HepG2 (cell line): Measurements from ENCODE around the gene PLB1. TPM values are rescaled to one million over a fixed set of nuclear protein-coding genes. Genes with fewer than 3 reads are reported as not detected.

Experiments used
- CREM ChIP-seq, 2 experiments: sonication (generic) in 1 of 2; formaldehyde crosslinking in 1 of 2; IDR thresholded peaks; 2 replicates each; pipeline versions ENCODE4 v1.4.0 to v1.6.1; 2016 to 2020; ENCODE audit warnings: antibody characterized with exemption in 1 of 2, mild to moderate bottlenecking in 1 of 2, missing genetic modification reagents in 1 of 2
- EP300 ChIP-seq, 3 experiments: sonication (generic) in 1 of 3; formaldehyde crosslinking in 1 of 3; IDR thresholded peaks; 2 replicates each; pipeline versions ENCODE4 v1.5.1 to v1.6.1; 2011 to 2020; ENCODE audit warnings: low read depth in 2 of 3, low read length in 2 of 3, borderline replicate concordance in 1 of 3, improper control_type of control experiment in 1 of 3, mild to moderate bottlenecking in 1 of 3, missing genetic modification reagents in 1 of 3, moderate library complexity in 1 of 3
- ETV5 ChIP-seq: IDR thresholded peaks from 2 replicates; pipeline ENCODE4 v1.6.1; 2018; ENCODE audit warnings: missing biosample characterization, missing genetic modification reagents, inconsistent platforms, borderline replicate concordance
- HMG20A ChIP-seq: IDR thresholded peaks from 2 replicates; pipeline ENCODE4 v1.6.1; 2016; ENCODE audit warnings: borderline replicate concordance
- ISL2 ChIP-seq: sonication (generic); formaldehyde crosslinking; IDR thresholded peaks from 2 replicates; pipeline ENCODE4 v1.5.0; 2020; ENCODE audit warnings: missing genetic modification reagents
- JUND ChIP-seq: sonication (generic); formaldehyde crosslinking; IDR thresholded peaks from 2 replicates; pipeline ENCODE4 v1.8.0; 2022; ENCODE audit warnings: mild to moderate bottlenecking, missing genetic modification reagents
- KLF13 ChIP-seq: sonication (generic); formaldehyde crosslinking; IDR thresholded peaks from 2 replicates; pipeline ENCODE4 v1.4.0; 2020; ENCODE audit warnings: mild to moderate bottlenecking, missing genetic modification reagents
- MLXIP ChIP-seq: sonication (generic); formaldehyde crosslinking; IDR thresholded peaks from 2 replicates; pipeline ENCODE4 v1.9.0; 2021; ENCODE audit warnings: missing genetic modification reagents, borderline replicate concordance
- NFYC ChIP-seq: IDR thresholded peaks from 2 replicates; pipeline ENCODE4 v1.6.1; 2016; ENCODE audit warnings: missing genetic modification reagents, missing compliant biosample characterization
- NPAS2 ChIP-seq: sonication (generic); formaldehyde crosslinking; IDR thresholded peaks from 2 replicates; pipeline ENCODE4 v1.8.0; 2022; ENCODE audit warnings: mild to moderate bottlenecking, missing genetic modification reagents, borderline replicate concordance
- NR2F6 ChIP-seq, 2 experiments: IDR thresholded peaks; 2 replicates each; pipeline ENCODE4 v1.6.1; 2016; ENCODE audit warnings: antibody characterized with exemption in 1 of 2, mild to moderate bottlenecking in 1 of 2
- PAXIP1 ChIP-seq: sonication (generic); formaldehyde crosslinking; conservative IDR thresholded peaks from 2 replicates; pipeline ENCODE4 v1.4.0; 2020; ENCODE audit warnings: mild to moderate bottlenecking, missing genetic modification reagents, moderate library complexity
- SMAD3 ChIP-seq: sonication (generic); formaldehyde crosslinking; IDR thresholded peaks from 2 replicates; pipeline ENCODE4 v1.4.0; 2020; ENCODE audit warnings: missing genetic modification reagents
- SMAD9 ChIP-seq: sonication (generic); formaldehyde crosslinking; IDR thresholded peaks from 2 replicates; pipeline ENCODE4 v1.5.1; 2020; ENCODE audit warnings: mild to moderate bottlenecking, missing genetic modification reagents
- SP4 ChIP-seq: sonication (generic); formaldehyde crosslinking; IDR thresholded peaks from 2 replicates; pipeline ENCODE4 v1.8.1; 2023; ENCODE audit warnings: mild to moderate bottlenecking, missing genetic modification reagents
- ZBTB3 ChIP-seq: sonication (generic); formaldehyde crosslinking; IDR thresholded peaks from 2 replicates; pipeline ENCODE4 v1.4.0; 2020; ENCODE audit warnings: low read depth, mild to moderate bottlenecking, moderate library complexity, missing genetic modification reagents, borderline replicate concordance
- ZFP1 ChIP-seq: IDR thresholded peaks from 2 replicates; pipeline ENCODE4 v1.6.1; 2016
- ZFP36 ChIP-seq: fragments of 150-350 bp; IDR thresholded peaks from 2 replicates; pipeline ENCODE4 v1.6.1; 2018; ENCODE audit warnings: borderline replicate concordance, low read length, low read depth; ENCODE audit not compliant: partially characterized antibody
- ZFX ChIP-seq: sonication (generic); formaldehyde crosslinking; IDR thresholded peaks from 2 replicates; pipeline ENCODE4 v1.4.0; 2020; ENCODE audit warnings: mild to moderate bottlenecking, low read depth, missing genetic modification reagents, moderate library complexity
- ZNF567 ChIP-seq: sonication (generic); formaldehyde crosslinking; IDR thresholded peaks from 2 replicates; pipeline ENCODE4 v1.8.1; 2023; ENCODE audit warnings: mild to moderate bottlenecking, missing genetic modification reagents, borderline replicate concordance
- ZNF792 ChIP-seq: IDR thresholded peaks from 2 replicates; pipeline ENCODE4 v1.6.1; 2016
- ZNF83 ChIP-seq: sonication (generic); formaldehyde crosslinking; IDR thresholded peaks from 2 replicates; pipeline ENCODE4 v1.4.0; 2020; ENCODE audit warnings: missing genetic modification reagents, mild to moderate bottlenecking, borderline replicate concordance
- ZSCAN25 ChIP-seq: sonication (generic); formaldehyde crosslinking; IDR thresholded peaks from 2 replicates; pipeline ENCODE4 v1.8.0; 2022; ENCODE audit warnings: mild to moderate bottlenecking, missing genetic modification reagents
- polyA plus RNA-seq, 8 experiments: library from polyadenylated mRNA; depleted of rRNA in 3 of 8; stranded (reverse) in 7 of 8; unstranded in 1 of 8; fragments of >200 nt; fragmentation: Illumina TruSeq in 4 of 8; extraction: Trizol in 4 of 8; gene quantifications; 2 replicates each; pipeline versions ENCODE4 v1.2.1 to v1.2.3, GENCODE V29; 2011 to 2016; ENCODE audit warnings: low read depth in 4 of 8, missing spikeins in 1 of 8, mixed read lengths in 1 of 8; ENCODE audit not compliant: insufficient read depth in 1 of 8
- total RNA-seq, 5 experiments: library from RNA; depleted of rRNA; stranded (reverse); fragments of >200 nt; fragmentation: Illumina TruSeq; extraction: Trizol; gene quantifications; 2 replicates each; pipeline ENCODE4 v1.2.3, GENCODE V29; 2016; ENCODE audit warnings: low read depth in 1 of 5
- TF ChIP-seq, protein P1 (sequence below): IDR thresholded peaks from 2 replicates; pipeline ENCODE4 v1.6.1; 2016; ENCODE audit warnings: missing genetic modification reagents, missing compliant biosample characterization

The PLB1 gene
- total and polyA plus RNA-seq, 2 of the 13 experiments (the other 11 are each of a cell fraction or from before 2014, with no cell fraction given) = 0.20 to 1.8 TPM

DNA sequence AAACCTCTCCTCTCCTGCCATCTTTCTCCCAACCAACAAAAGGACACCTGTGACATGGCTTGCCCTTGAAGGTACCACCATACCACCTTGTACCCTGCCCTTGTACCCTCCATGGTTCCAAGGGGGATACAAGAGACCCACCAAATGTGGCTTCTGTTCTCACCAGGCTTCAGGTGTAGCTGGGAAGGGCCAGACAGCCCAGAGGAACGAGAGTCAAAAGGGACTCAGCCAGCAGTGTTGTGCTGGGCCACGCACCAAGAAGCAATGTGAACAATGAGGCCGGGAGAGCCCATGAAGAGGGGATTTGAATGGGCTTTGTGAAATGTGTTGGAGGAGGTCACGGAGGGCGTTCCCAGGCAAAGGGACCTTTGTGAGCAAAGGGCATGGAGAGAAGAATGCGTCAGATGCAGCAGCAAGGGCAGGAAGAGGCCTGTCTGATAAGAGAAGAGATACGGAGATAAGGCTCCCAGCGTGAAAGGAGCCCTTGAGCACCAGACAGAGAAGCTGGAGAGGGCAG is 48.6 kb downstream of the PLB1 start (continued):
- TF ChIP-seq PAXIP1 (CRISPR knock-in tag) (peak; percentile 52), ZSCAN25 (CRISPR knock-in tag) (no peak), CREM (IDR thresholded peaks at IDR 0.05) (peak; percentile 37; the same call in 1 of the 2 replicates), CREM (CRISPR knock-in tag; IDR thresholded peaks at IDR 0.05) (no peak), EP300 (IDR thresholded peaks at IDR 0.05; ENCODE audit: low read depth in 2 of 2, low read length in 2 of 2) (peak in 1 of 2 experiments; percentile 64; a peak in 1 of 4 replicates), EP300 (CRISPR knock-in tag; IDR thresholded peaks at IDR 0.05; ENCODE audit: borderline replicate concordance) (peak; percentile 63; the same call in 1 of the 2 replicates), ZFP1 (CRISPR knock-in tag) (0 out of 2 replicates have a peak, but pooled peaks have one; percentile 23), NFYC (CRISPR knock-in tag) (no peak; the same call in 1 of the 2 replicates), SMAD3 (CRISPR knock-in tag) (no peak), SMAD9 (CRISPR knock-in tag) (peak; percentile 74; the same call in 1 of the 2 replicates), ZNF83 (CRISPR knock-in tag) (no peak), ETV5 (CRISPR knock-in tag) (peak; percentile 79; the same call in 1 of the 2 replicates), ZBTB3 (CRISPR knock-in tag) (no peak), ZNF567 (0 out of 2 replicates have a peak, but pooled peaks have one; percentile 49), HMG20A (peak; percentile 53; the same call in 1 of the 2 replicates), ISL2 (CRISPR knock-in tag) (no peak), KLF13 (0 out of 2 replicates have a peak, but pooled peaks have one; percentile 69), NPAS2 (no peak), ZFP36 (no peak), NR2F6 (IDR thresholded peaks at IDR 0.05) (peak; percentile 84), NR2F6 (CRISPR knock-in tag; IDR thresholded peaks at IDR 0.05) (peak; percentile 89), JUND (CRISPR knock-in tag) (no peak), ZFX (0 out of 2 replicates have a peak, but pooled peaks have one; percentile 9), MLXIP (CRISPR knock-in tag) (no peak), SP4 (CRISPR knock-in tag) (0 out of 2 replicates have a peak, but pooled peaks have one; percentile 37), ZNF792 (peak; percentile 79)
- TF ChIP-seq, protein P1, sequence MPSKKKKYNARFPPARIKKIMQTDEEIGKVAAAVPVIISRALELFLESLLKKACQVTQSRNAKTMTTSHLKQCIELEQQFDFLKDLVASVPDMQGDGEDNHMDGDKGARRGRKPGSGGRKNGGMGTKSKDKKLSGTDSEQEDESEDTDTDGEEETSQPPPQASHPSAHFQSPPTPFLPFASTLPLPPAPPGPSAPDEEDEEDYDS = peak; percentile 49; the same call in 1 of the 2 replicates
